PC-9 (cell line): ENCODE measurements around the gene TBC1D9B. TPM values are rescaled to one million over a fixed set of nuclear protein-coding genes. Genes with fewer than 3 reads are reported as not detected.

Experiments
- BruUV-seq: library from RNA; stranded (reverse); fragments of 400-500 nt; replicated peaks from 2 replicates; lab custom pipeline; 2021; lab: Mats Ljungman, UMichigan
- CTCF ChIA-PET: fragments of 300-600 bp; sonication (Branson Sonifier 250); formaldehyde crosslinking; loops from one replicate; lab custom pipeline; 2022; ENCODE audit warnings: antibody characterized with exemption; lab: Charles Lee
- POLR2A ChIA-PET: fragments of 300-600 bp; sonication (Branson Sonifier 250); formaldehyde crosslinking; loops from one replicate; lab custom pipeline; 2022; ENCODE audit warnings: antibody characterized with exemption; ENCODE audit not compliant: unreplicated experiment; lab: Charles Lee
- DNase-seq, 2 experiments: peaks; one replicate each; pipeline versions ENCODE4 v3.0.0 to v3.0.0-alpha.2; 2015 to 2022; ENCODE audit warnings: mixed read lengths in 1 of 2
- H2AFZ ChIP-seq: fragments of 200-600 bp; sonication (generic); 2 replicates; pipeline ENCODE4 v1.8.1; 2017; ENCODE audit warnings: antibody characterized with exemption
- H3F3A ChIP-seq: fragments of 200-600 bp; sonication (generic); 2 replicates; pipeline ENCODE4 v1.8.1; 2017; ENCODE audit warnings: antibody characterized with exemption, mild to moderate bottlenecking, low read depth; ENCODE audit not compliant: insufficient read depth
- H3K27ac ChIP-seq: fragments of 200-600 bp; sonication (generic); 2 replicates; pipeline ENCODE4 v1.6.1; 2016; ENCODE audit warnings: mixed run types
- H3K27me3 ChIP-seq: fragments of 200-600 bp; sonication (generic); 2 replicates; pipeline ENCODE4 v1.6.1; 2016; ENCODE audit warnings: low read depth, mixed run types; ENCODE audit not compliant: insufficient read depth
- H3K36me3 ChIP-seq: fragments of 200-600 bp; sonication (generic); 2 replicates; pipeline ENCODE4 v1.6.1; 2016; ENCODE audit warnings: low read depth, mixed run types
- H3K4me1 ChIP-seq: fragments of 200-600 bp; sonication (generic); replicated peaks from 2 replicates; pipeline ENCODE4 v1.6.1; 2016; ENCODE audit warnings: mixed run types; ENCODE audit not compliant: insufficient read depth
- H3K4me2 ChIP-seq: fragments of 200-600 bp; sonication (generic); 2 replicates; pipeline ENCODE4 v1.6.1; 2017; ENCODE audit warnings: mixed run types
- H3K4me3 ChIP-seq: fragments of 200-600 bp; sonication (generic); 2 replicates; pipeline ENCODE4 v1.6.1; 2016; ENCODE audit warnings: mixed run types
- H3K79me2 ChIP-seq: fragments of 200-600 bp; sonication (generic); 2 replicates; pipeline ENCODE4 v1.6.1; 2017; ENCODE audit warnings: low read depth, mixed run types
- H3K9me2 ChIP-seq: fragments of 200-600 bp; sonication (generic); 2 replicates; pipeline ENCODE4 v1.8.1; 2017; ENCODE audit warnings: mild to moderate bottlenecking; ENCODE audit not compliant: insufficient read depth
- H3K9me3 ChIP-seq: fragments of 200-600 bp; sonication (generic); 2 replicates; pipeline ENCODE4 v1.8.1; 2016; ENCODE audit warnings: low read depth; ENCODE audit not compliant: insufficient read depth
- H4K20me1 ChIP-seq: fragments of 200-600 bp; sonication (generic); 2 replicates; pipeline ENCODE4 v1.8.1; 2017; ENCODE audit not compliant: insufficient read depth
- CTCF ChIP-seq: fragments of 200-600 bp; sonication (generic); conservative IDR thresholded peaks from 2 replicates; pipeline ENCODE4 v1.6.1; 2017; ENCODE audit warnings: mixed run types, antibody characterized with exemption, mild to moderate bottlenecking, moderate library complexity
- EZH2 ChIP-seq: fragments of 200-600 bp; sonication (generic); IDR thresholded peaks from 2 replicates; pipeline ENCODE4 v1.8.0; 2017; ENCODE audit warnings: antibody characterized with exemption, low read depth
- intact Hi-C: fragments of 100-400 bp; cut with micrococcal nuclease; formaldehyde crosslinking; loops from one replicate; pipeline ENCODE4 v1.10.0; 2022; ENCODE audit not compliant: unreplicated experiment
- total RNA-seq: library from RNA; stranded (reverse); gene quantifications from 2 replicates; pipeline ENCODE4 v1.2.3, GENCODE V29; 2021

The TBC1D9B gene
- total RNA-seq, 1 experiment from 2014 or later: 118 TPM

GRCh38 chr5:179906795-179907555, 722 bp downstream of the TBC1D9B start:
- Histone ChIP-seq H3K9me2 (no peaks in the 10 kb centered on the region), H3K4me1 (peaks cover 10% of the 10 kb centered on the region), H4K20me1 (peaks cover 6% of the 10 kb centered on the region; the same call in 1 of the 2 replicates), H3F3A (peaks cover 13% of the 10 kb centered on the region), H3K4me3 (peak overlapping the region; percentile 95), H3K79me2 (peaks cover 24% of the 10 kb centered on the region), H3K27me3 (no peaks in the 10 kb centered on the region), H2AFZ (peak overlapping the region; percentile 91), H3K36me3 (peaks cover 4% of the 10 kb centered on the region; the same call in 1 of the 2 replicates), H3K27ac (0 out of 2 replicates have a peak overlapping the region, but pooled peaks have one; percentile 9), H3K4me2 (peak overlapping the region; percentile 99), H3K9me3 (no peaks in the 10 kb centered on the region)
- no TSS peak for BruUV-seq
- TF ChIP-seq CTCF (no peak), EZH2 (no peak)
- intact Hi-C loops: loop anchor here (5.0 to 10.0 kb wide), 4 partner anchors 102 to 185 kb away; partner anchors contain the start of genes MAML1 and MGAT4B
- ChIA-PET POLR2A (interaction anchor here (0.6 kb wide), 2 partner anchors 175 to 294 kb away, joined by 6 to 15 read pairs; no protein-coding TSS in a partner anchor), CTCF (interaction anchor here (0.7 kb wide), 1 partner anchor 96 kb away, joined by 3 read pairs; no protein-coding TSS in a partner anchor)
- peak; percentile 39 to 43 for DNase-seq

DNA sequence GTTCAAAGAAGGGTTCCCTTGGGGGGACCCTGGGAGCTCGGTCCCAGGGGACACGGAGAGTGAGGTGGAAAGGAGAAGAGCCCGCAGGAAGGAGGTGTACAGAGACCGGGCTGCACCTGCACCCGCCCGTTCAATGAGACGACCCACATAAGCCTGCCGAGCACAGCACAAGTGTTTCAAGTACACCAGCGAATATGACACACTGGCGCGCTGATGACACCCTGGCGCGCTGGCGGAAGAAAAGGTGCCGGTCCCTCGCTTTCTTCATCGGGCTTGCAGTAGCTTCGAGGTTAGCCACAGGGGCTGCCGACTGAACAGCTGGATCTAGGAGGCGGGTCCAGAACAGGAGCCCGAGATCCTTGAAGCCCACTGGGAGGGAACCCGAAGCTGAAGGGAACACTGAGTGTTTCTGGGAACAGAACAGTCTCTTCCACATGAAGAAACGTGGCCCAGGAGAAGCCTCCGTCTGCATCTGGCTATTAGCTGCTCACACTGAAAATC, 1.4 kb downstream of the TBC1D9B start:
- Histone ChIP-seq H3K9me3 (no peaks in the 10 kb centered on the region), H4K20me1 (peaks cover 6% of the 10 kb centered on the region; the same call in 1 of the 2 replicates), H3K27me3 (no peaks in the 10 kb centered on the region), H3K27ac (no peak overlapping the region), H2AFZ (peak overlapping the region; percentile 91; the same call in 1 of the 2 replicates), H3K4me1 (peaks cover 10% of the 10 kb centered on the region), H3F3A (peaks cover 13% of the 10 kb centered on the region), H3K36me3 (peaks cover 4% of the 10 kb centered on the region; the same call in 1 of the 2 replicates), H3K4me2 (peak overlapping the region; percentile 99), H3K4me3 (peak overlapping the region; percentile 95), H3K9me2 (no peaks in the 10 kb centered on the region), H3K79me2 (peaks cover 24% of the 10 kb centered on the region)
- POLR2A ChIA-PET: interaction anchor here (0.6 kb wide), 2 partner anchors 174 to 293 kb away, joined by 6 to 15 read pairs; no protein-coding TSS in a partner anchor
- intact Hi-C loops: loop anchor here (5.0 to 10.0 kb wide), 4 partner anchors 102 to 186 kb away; partner anchors contain the start of genes MAML1 and MGAT4B
- CTCF ChIA-PET: no interaction called here
- TSS peak; percentile 20 for BruUV-seq
- no peak for DNase-seq
- no peak for TF ChIP-seq EZH2
- TF ChIP-seq CTCF: no peak

GRCh38 chr5:179905161-179905560, 2.5 kb downstream of the TBC1D9B start:
- Histone ChIP-seq H3F3A (peaks cover 13% of the 10 kb centered on the region), H2AFZ (no peak overlapping the region), H4K20me1 (peaks cover 6% of the 10 kb centered on the region; the same call in 1 of the 2 replicates), H3K36me3 (peaks cover 4% of the 10 kb centered on the region; the same call in 1 of the 2 replicates), H3K27ac (no peak overlapping the region), H3K79me2 (peaks cover 24% of the 10 kb centered on the region), H3K9me2 (no peaks in the 10 kb centered on the region), H3K27me3 (no peaks in the 10 kb centered on the region), H3K4me3 (no peak overlapping the region), H3K9me3 (no peaks in the 10 kb centered on the region), H3K4me2 (no peak overlapping the region), H3K4me1 (peaks cover 10% of the 10 kb centered on the region)
- no TSS peak for BruUV-seq
- POLR2A ChIA-PET: interaction anchor here (0.6 kb wide), 1 partner anchor 316 kb away, joined by 3 read pairs; no protein-coding TSS in a partner anchor
- TF ChIP-seq CTCF: no peak
- TF ChIP-seq EZH2: no peak
- intact Hi-C loops: loop anchor here (5.0 to 10.0 kb wide), 4 partner anchors 100 to 187 kb away; partner anchors contain the start of genes MAML1 and MGAT4B
- CTCF ChIA-PET: no interaction called here
- DNase-seq: no peak
